DMS153 treated with DMSO at 0.1 percent for 48 hours (cell line): ENCODE data around the gene OCA2.
A peak's percentile ranks its signal among the peaks of the same experiment; 100 is the strongest.
"Not testable (repeated sequence)": the region's sequence is repeated elsewhere in the genome, so short reads cannot be mapped to it uniquely, and the experiment has no call there.

Source experiments
- DNase-seq: peaks from one replicate; lab custom pipeline; 2025; ENCODE audit not compliant: unreplicated experiment; lab: John Stamatoyannopoulos, UW

OCA2 gene

DNA sequence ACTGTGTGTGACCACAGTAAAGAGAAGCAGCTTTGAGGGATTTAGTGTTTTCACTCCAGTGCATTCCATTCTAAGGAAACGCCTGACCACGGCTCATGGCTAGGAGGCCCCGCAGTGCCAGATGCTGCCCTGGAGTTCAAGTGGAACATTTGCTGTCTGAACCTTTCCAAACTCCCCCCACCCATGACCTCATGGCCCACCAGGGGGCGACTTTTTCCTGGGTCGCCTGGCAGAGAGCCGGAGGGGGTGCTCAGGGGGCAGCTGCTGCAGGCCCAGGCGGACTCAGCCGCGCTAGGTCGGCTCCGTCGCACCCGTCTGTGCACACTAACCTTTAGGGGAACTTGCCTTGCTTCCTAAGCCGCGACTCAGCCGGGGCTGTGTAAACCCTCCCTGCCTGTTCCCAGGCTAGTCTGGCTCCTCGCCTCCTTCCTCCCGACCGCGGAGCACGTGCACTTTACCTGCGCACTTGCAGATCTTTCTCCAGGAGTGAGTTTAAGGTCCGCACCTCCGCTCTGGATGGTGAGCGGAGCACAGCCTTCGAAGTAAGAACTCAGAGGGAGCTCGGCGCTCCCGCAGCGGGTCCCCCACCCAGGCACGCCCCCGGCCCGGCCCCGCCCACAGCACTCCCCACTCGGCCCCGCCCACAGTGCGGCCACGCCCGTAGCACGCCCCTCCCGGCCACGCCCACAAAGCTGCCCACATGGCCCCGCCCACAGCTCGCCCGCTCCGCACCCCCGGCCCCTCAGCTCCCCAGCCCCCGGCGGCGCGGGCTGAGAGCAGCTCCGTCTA is at the start of gene OCA2:
Gene OCA2, minus strand, starts transcription at position 550 of the 789 bp plus-strand sequence. CDS start 17,441 bp downstream, outside the sequence.
- no peak for DNase-seq

DNA sequence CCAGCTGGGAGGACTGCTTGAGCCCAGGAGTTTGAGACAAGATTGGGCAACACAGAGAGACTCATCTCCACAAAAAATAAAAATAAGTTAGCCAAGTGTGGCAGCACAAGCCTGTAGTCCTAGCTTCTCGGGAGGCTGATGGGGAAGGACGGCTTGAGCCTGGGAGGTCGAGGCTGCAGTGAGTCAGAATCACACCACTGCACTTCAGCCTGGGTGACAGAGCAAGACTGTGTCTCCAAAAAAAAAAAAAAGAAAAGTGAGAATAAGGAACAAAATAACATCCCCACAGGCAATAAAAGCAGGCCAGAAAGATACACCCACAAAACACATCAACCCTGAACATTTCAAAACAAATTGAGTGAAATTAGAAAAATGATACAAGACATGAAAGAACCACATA is 48.7 kb upstream of the OCA2 start:
- no peak for DNase-seq

DNA sequence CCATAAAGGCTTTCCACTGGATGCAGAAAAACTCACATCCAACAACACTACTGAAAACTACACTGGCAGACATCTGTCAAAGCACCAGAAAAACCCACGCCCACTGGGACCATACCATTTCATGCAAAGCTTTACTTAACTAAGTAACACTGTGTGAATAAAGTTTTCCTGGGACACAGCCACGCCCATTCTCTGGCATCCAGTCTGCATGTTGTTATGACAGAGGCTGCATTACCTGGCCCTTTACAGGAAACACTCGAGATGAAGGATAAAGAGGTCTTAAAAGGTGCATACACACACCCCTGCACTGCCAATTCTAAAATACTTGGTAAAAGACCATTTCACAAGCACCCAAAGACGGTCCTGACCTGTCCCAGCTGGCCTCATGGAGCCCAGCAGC is 46.3 kb upstream of the OCA2 start:
- DNase-seq, result not testable (repeated sequence)

DNA sequence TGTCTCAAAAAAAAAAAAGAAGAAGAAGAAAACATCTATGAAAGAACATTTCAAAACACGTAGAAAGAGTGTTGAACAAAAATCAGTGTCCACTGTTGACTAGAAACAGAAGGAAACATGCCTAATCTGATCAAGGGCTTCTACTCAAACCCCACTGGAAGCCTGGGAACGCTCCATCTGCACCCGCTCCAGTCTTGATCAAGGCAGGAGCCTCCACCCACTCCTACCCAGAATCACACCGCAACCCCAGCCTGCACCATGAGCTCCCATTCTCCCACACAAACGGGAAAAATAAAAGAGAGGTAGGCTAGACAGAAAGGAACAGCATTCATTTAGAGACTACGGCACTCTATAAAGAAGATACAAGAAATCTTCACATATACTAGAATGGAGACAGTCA is 40.9 kb upstream of the OCA2 start:
- DNase-seq, result no peak

DNA sequence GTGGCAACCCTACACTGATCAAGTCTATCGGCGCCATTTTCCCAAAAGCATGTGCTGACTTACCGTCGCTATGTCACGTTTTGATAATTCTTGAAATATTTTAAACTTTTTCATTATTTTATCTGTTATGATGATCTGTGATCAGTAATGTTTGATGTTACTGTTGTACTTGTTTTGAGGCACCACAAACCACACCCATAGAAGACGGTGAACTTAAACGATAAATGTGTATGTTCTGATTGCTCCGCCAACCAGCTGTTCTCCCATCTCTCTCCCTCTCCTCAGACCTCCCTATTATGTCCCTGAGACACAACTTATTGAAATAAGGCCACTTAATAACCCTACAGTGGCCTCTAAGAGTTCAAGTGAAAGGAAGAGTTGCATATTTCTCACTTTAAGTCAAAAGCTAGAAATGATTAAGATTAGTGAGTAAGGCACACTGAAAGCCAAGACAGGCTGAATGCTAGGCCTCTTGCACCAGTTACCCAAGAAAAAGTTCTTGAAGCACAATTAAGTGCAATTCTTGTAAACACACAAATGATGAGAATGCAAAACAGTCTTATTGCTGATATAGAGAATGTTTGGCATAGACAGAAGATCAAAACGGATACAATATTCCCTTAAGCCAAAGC is 38.4 kb upstream of the OCA2 start:
- DNase-seq, result not testable (repeated sequence)

DNA sequence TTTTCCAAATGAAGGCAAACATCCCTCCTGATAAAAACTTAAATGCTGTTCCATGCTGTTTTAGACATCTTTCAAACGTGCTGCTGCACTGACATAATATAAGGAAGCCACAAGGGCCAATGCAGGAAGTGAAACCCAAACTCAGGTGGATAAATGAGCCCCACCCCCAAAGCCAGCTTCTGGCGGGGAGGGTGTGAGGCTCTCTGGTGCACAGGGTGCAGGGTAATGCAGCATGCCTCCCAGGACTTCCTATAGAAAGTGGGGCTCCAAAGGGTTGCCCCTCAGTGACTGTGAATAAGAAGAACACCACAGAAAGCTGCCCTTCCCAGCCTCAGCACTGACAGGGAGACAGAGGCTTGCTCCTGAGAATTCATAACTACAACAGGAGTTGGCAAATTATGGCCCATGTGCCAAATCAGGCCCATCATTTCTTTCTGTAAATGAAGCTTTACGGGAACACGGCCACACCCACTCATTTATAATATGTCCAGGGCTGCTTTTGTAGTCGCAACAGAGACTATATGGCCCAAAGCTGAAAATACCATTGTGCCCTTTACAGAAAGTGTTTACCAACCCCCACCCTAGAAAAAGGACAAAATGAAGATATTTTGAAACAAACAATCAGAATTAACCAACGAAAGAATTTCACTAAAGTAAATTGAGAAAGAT is 37.3 kb upstream of the OCA2 start:
- not testable (repeated sequence) for DNase-seq

DNA sequence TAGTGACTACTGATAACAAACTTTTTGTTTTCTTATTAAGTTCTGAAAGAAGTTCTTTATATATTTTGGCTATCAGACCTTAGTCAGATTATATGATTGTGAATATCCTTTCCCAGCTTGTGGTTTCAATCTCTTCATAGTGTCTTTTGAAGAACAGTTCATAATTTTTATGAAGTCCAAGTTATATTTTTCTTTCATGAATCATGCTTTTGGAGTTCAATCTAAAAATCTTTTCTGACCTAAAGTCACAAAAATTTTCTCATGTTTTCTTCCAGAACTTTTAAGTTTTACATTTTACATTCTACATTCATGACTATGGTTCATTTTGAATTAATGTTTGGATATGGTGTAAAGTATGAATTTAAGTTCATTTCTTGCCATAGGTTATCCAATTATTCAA is 34.2 kb upstream of the OCA2 start:
- DNase-seq, result no peak

DNA sequence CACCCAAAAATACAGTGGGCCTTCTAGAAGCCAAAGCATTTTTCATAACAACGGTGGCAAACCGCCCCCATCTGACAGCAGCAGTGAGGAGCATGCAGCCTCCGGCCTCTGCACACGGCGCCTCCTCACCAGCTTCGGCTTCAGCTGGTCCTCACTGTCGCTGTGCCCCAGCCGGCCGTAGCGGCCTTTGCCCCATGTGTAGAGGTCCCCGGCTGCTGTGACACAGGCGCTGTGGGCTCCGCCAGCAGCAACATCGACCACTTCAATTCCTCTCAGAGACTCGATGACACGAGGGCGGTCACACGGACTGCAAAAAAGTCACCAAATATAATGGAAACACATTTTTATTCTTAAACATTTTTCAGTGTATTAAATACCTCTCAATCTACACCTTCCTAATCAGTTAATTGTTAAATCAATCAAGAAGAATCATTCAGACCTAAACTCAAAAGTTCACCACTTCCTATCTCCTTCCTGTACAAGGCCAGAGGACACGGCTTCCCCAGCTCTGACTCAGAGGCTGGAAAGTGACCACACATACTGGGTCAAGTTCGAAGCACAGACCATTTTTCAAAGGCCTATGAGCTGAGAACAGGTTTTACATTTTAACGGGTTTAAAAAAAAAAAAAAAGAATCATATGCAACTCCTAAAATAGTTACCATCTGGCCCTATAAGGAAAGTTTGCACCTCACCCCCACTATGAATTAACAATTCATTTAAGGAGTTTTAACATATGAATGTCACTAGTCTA is 33.6 kb upstream of the OCA2 start:
- DNase-seq, result no peak

DNA sequence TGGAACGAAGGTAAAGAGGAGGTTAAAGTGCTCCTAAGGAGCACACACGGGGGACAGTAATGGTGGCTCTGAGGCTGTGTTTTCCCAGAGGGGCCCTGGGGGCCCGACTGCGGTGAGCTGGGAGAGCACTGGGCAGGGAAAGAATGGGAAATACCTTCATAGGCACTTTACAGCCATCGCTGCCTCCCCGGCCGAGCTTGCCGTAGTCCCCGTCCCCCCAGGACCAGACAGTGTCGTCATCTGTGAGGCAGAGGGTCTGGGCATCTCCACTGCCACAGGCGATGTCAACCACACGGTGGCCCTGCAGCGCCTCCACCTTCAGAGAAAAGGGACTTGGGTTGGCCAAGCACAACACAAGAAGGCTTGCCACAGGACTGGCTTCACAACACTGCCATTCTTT is 32.8 kb upstream of the OCA2 start:
- DNase-seq, result no peak

DNA sequence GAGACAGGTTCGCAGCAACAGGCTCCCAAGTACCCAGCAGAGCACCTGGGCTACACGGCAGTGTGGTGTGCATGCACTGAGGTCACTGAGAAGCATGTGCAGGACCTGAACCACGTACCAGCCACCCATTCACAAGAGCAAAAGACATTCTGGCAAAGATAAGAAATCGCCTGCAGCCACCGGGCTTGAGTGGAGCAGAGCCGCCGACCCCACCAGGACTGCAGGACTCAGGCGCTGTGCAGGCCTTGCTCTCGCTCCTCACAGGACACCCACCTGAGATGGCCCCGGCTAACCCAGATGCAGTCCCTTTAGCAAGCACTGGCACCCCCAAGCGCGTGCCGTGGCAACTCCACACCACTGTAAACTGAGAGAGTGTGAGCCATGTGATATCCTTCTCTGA is 32.3 kb upstream of the OCA2 start:
- DNase-seq, result no peak

DNA sequence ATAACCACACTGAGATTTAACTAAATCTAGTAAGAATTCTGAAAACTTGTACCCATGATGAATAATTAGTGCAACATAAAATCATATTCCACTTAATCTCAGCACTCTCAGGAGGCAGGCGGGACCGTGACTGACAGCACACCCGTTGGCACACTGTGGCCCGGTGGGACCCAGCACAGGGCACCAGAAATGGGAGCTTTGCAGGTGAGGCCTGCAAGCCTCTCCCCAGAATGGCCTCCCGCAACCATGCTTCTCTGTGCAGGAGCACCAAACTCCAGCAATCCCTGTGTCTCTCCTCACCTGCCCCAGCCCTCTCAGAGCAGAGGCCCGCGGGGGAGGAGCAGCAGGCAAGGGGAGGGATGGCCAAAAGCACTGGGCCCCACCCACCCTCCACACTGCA is 31.5 kb upstream of the OCA2 start:
- no peak for DNase-seq

DNA sequence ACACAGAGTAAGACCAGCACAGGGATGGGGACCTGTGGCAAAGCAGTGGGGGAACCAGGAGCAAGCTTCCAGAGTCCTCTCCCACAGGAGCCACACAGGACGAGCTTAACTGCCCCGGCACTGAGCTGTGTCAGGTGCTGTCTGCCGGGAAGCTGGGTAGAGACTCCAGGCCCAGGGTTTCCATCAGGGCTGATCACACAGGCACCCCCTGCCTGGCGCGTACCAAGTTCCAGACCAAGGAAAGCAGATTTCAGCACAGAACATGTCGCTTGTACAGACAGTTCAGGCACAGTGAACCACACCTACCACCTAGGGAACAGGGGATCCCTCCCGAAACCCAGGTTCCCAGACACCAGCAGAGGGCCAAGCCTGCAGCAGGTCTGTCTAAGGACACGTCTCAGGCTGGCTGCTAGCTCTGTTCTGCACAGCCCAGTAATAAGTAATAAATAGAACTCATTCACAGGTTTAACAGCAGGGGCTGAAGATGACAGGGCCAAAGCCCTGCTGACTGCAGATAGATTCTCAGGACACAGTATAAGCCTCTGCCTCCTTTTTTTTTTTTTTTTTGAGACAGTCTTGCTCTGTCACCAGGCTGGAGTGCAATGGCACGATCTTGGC is 30.2 kb upstream of the OCA2 start:
- DNase-seq, result no peak

DNA sequence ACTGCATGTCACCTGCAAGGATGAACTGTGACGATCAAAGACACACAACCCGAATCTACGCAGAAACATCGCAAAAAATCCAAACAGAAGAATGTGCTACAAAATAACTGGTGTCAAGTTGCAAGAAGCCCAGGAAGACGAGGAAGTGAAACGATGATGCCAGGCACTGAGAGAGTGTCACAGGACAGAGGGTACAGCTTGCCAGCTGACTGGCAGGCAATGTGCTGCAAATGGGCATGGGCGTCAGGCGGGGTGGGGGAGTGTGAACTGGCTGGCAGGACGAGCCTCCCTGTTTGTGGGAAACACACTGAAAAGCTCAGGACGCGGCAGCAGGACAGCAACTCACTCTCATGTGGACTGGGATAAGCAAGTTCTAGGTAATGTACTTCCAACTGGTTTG is 28.9 kb upstream of the OCA2 start:
- no peak for DNase-seq

DNA sequence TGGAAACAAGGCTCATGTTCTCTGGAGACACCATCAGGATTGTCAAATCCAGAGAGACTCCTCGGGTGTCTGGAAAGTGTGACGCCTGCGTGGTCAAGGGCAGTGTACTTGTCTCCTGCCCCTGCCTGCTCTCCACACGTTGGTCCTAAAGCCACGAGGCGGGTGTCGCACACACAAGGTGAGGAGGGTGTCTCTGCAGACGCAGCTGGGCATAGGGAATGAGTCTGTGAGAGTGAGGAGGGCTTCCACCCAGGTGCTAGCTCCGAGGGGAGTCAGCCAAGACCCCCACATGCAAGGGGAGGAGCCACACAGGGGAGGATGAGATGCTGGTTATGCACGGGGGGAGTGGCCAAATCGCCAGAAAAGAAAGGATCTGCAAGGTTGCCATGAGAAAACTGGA is 27.9 kb upstream of the OCA2 start:
- no peak for DNase-seq

DNA sequence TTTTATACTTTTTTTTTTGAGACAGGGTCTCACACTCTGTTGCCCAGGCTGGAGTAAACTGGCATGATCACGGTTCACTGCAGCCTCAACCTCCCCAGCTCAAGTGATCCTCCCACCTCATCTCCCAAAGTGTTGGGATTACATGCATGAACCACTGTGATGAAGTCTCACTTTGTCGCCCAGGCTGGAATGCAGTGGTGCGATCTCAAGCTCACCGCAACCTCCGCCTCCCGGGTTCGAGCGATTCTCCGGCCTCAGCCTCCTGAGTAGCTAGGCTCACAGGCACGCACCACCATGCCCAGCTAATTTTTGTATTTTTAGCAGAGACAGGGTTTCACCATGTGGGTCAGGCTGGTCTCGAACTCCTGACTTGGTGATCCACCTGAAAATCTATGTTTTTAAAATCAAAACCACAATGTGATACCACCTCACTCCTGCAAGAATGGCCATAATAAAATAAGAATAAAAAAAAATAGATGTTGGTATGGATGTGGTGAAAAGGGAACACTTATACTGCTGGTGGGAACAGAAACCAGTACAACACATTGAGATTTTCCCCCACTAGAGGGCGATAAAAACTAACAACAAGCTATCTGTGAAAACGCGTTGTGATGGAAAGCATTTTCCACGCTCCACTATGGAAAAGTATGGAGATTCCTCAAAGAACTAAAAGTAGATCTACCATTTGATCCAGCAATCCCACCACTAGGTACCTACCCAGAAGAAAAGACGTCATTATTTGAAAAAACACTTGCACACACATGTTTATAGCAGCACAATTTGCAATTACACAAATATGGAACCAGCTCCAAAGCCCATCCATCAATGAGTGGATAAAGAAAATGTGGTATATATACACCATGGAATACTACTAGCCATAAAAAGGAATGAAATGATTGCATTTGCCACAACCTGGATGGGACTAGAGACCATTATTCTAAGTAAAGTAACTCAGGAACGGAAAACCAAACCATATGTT is 26.8 kb upstream of the OCA2 start:
- peak; percentile 1 for DNase-seq

DNA sequence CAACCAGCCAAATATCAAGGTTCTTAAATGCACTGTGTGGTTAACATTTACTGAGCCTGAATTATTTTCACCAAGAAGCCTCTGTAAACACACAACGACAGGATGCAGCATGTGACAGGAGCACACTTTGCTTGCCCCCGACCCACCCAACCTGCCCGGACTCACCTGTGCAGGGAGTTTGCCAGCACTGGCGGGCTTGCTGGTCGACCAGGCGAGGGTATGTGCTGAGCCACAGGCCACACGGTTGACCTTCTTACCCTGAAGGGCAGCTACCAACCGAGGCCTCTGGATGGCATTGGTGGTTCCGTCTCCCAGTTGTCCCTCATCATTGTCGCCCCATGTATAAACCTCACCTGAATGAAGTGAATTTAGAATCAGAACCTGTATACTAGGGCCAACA is 25.7 kb upstream of the OCA2 start:
- no peak for DNase-seq

DNA sequence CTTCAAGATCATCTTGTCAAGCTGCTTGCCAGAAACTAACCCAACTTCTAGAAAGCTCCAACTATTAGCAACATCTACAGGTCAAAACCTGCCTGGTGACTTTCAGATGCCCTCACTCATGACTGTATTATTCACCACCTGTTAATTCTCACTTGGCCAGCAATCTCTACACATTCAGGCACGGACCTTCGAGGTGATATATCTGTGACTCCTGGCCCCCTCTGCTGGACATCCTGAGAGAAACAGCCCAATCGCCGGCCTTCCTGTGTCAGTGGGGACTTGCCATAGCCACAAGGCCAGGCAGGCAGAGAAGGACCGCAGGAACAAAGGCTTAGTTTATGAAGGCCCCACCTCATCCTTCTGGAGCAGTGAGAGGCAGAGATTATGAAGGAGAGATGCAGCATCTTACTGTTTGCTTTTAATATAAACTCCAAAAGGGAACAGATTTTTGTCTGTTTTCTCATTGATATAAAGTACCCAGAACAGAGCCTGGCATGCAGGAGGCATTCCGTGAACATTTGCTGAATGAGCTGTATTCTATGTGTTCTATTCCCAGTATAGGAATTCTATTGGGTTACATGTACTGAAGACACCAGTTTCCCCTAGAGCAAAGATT is 24.4 kb upstream of the OCA2 start:
- DNase-seq, result peak; percentile 2

DNA sequence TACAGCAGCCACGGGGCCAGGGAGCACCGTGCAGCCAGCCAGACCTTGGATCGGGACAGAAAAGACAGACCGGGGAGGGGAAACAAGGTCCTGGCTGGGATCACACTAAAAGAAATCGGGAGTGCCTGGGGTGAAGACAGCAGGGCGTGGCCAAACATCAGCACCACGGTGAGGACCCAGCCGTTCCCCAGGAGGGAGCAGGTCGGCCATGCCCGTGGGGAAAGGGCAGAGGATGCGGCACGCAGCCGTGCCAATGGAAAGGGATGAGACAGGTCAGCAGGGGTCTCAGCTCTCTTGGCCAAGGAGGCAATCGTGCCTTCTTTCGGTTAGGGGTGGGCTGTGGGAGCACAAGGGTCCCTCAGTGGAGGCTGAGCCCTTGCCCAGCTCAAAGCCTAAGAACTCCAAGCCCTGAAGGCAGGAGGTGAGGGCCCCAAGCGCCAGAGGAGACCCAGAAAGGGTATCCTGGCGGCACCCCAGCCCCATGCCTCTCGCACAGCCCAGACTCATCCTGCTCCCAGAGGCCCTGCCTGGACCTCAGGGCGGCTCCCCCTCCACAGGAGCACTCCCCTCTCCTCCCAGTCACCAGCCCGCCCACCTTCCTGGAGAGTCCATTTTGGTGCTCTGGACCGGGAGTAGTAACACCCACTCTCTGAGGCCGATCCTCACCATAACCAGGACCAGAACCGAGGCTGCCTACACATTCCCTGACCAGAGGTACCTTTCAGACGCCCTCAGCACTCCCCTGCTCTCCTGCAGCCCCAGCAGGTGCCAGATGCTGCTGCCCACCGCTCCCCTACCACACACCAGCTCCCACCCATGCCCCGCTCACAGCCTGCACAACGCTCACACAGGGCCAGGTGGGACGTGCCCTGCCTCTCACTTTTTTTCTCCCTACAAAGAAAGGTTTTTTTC is 23.2 kb upstream of the OCA2 start:
- no peak for DNase-seq
